K562 (cell line): Measurements from ENCODE around the gene RAD52. TPM values are rescaled to one million over a fixed set of nuclear protein-coding genes. Genes with fewer than 3 reads are reported as not detected.

Source experiments
- ATAC-seq: fragments of 200-7000 bp; cut with Tn5 transposase; 3 replicates; pipeline ENCODE4 v1.9.1; 2020; ENCODE audit warnings: moderate library complexity
- BruUV-seq: library from RNA; stranded (reverse); fragments of 400-500 nt; replicated peaks from 2 replicates; lab custom pipeline; 2021; lab: Mats Ljungman, UMichigan
- CTCF ChIA-PET: fragments of 300-600 bp; formaldehyde crosslinking; extraction: SDS; loops from one replicate; lab custom pipeline; 2021; ENCODE audit warnings: low intra/inter-chr PET ratio; lab: Yijun Ruan, JAX
- POLR2A ChIA-PET: fragments of 300-600, 350-650 bp; sonication (Branson Sonifier 250); formaldehyde crosslinking; extraction: SDS; loops from one replicate; lab custom pipeline; 2021; ENCODE audit warnings: antibody characterized with exemption, inconsistent platforms; lab: Yijun Ruan, JAX
- DNase-seq, 4 experiments: peaks; one replicate each; pipeline versions ENCODE4 v3.0.0 to v3.0.0-alpha.2; 2011 to 2018; ENCODE audit warnings: low spot score in 3 of 4, mixed read lengths in 3 of 4; ENCODE audit errors: extremely low read depth in 1 of 4
- FAIRE-seq: peaks from 2 replicates; lab custom pipeline; 2011; peaks lifted over from hg19 to GRCh38; lab: Jason Lieb, UNC
- H2AFZ ChIP-seq: 2 replicates; pipeline ENCODE4 v1.6.0; 2011; ENCODE audit warnings: low read depth, low read length, control low read depth, inconsistent platforms
- H3K27ac ChIP-seq: fragments of 200-600 bp; 3 replicates; pipeline ENCODE4 v1.8.0; 2011; ENCODE audit warnings: low read depth, mild to moderate bottlenecking, control low read depth, inconsistent platforms, low read length, moderate library complexity, mixed read lengths; ENCODE audit errors: extremely low read depth
- H3K27me3 ChIP-seq, 2 experiments: fragments of 300-600 bp in 1 of 2; 2 replicates in 1 of 2; 3 replicates in 1 of 2; pipeline versions ENCODE4 v1.6.0 to v1.8.0; 2011; ENCODE audit warnings: inconsistent platforms in 2 of 2, low read length in 2 of 2, mild to moderate bottlenecking in 1 of 2, mixed read lengths in 1 of 2, moderate library complexity in 1 of 2; ENCODE audit not compliant: control insufficient read depth in 2 of 2, insufficient read depth in 2 of 2
- H3K36me3 ChIP-seq: fragments of 300-600 bp; 3 replicates; pipeline ENCODE4 v1.8.0; 2011; ENCODE audit warnings: mild to moderate bottlenecking, low read length, inconsistent platforms; ENCODE audit not compliant: control insufficient read depth, insufficient read depth
- H3K4me1 ChIP-seq, 2 experiments: fragments of 200-600 bp in 1 of 2; replicated peaks in 1 of 2; 2 replicates in 1 of 2; 3 replicates in 1 of 2; pipeline versions ENCODE4 v1.5.1 to v1.8.0; 2011; ENCODE audit warnings: inconsistent platforms in 2 of 2, low read length in 2 of 2, mild to moderate bottlenecking in 1 of 2, mixed read lengths in 1 of 2, moderate library complexity in 1 of 2; ENCODE audit not compliant: control insufficient read depth in 2 of 2, insufficient read depth in 2 of 2
- H3K4me2 ChIP-seq: 2 replicates; pipeline ENCODE4 v1.6.1; 2011; ENCODE audit warnings: low read length, control low read depth, inconsistent platforms, mixed read lengths; ENCODE audit not compliant: insufficient read depth
- H3K4me3 ChIP-seq: fragments of 200-600 bp; sonication (generic), shearing (Covaris generic); 2 replicates; pipeline ENCODE4 v1.5.1; 2016; ENCODE audit warnings: control low read depth, inconsistent platforms
- H3K79me2 ChIP-seq: fragments of 200-600 bp; 3 replicates; pipeline ENCODE4 v1.8.0; 2011; ENCODE audit warnings: low read length, inconsistent platforms; ENCODE audit not compliant: control insufficient read depth, insufficient read depth
- H3K9ac ChIP-seq, 2 experiments: 2 replicates each; pipeline versions ENCODE4 v1.6.0 to v1.6.1; 2011; ENCODE audit warnings: low read depth in 2 of 2, low read length in 2 of 2, control low read depth in 1 of 2, inconsistent platforms in 1 of 2, mild to moderate bottlenecking in 1 of 2, mixed read lengths in 1 of 2; ENCODE audit not compliant: insufficient read depth in 1 of 2
- H3K9me1 ChIP-seq: one replicate; pipeline ENCODE4 v1.6.0; 2011; ENCODE audit warnings: inconsistent platforms, mild to moderate bottlenecking, low read length, moderate library complexity; ENCODE audit not compliant: control insufficient read depth, insufficient read depth
- H3K9me3 ChIP-seq: replicated peaks from 2 replicates; pipeline ENCODE4 v1.5.1; 2011; ENCODE audit warnings: low read depth, low read length, inconsistent platforms; ENCODE audit not compliant: control insufficient read depth, insufficient read depth
- H4K20me1 ChIP-seq: replicated peaks from 2 replicates; pipeline ENCODE4 v1.6.1; 2011; ENCODE audit warnings: low read length, inconsistent platforms, mixed read lengths; ENCODE audit not compliant: control insufficient read depth, insufficient read depth
- DIDO1 ChIP-seq: fragments of 450-650 bp; IDR thresholded peaks from 2 replicates; pipeline ENCODE4 v1.6.1; 2016; ENCODE audit warnings: low read depth, missing biosample characterization, missing genetic modification characterization
- GABPB1 ChIP-seq: sonication (generic); formaldehyde crosslinking; IDR thresholded peaks from 2 replicates; pipeline ENCODE4 v1.8.0; 2022; ENCODE audit warnings: mild to moderate bottlenecking, missing genetic modification reagents
- MITF ChIP-seq: IDR thresholded peaks from 2 replicates; pipeline ENCODE4 v1.6.1; 2014; ENCODE audit warnings: antibody characterized with exemption
- MYBL2 ChIP-seq, 2 experiments: fragments of 450-650 bp in 1 of 2; sonication (generic) in 1 of 2; formaldehyde crosslinking in 1 of 2; IDR thresholded peaks; 2 replicates each; pipeline versions ENCODE4 v1.6.1 to v1.8.1; 2017 to 2022; ENCODE audit warnings: borderline replicate concordance in 1 of 2, inconsistent platforms in 1 of 2, low read depth in 1 of 2, mild to moderate bottlenecking in 1 of 2, missing genetic modification reagents in 1 of 2, moderate library complexity in 1 of 2
- SMARCC2 ChIP-seq: fragments of 450-650 bp; IDR thresholded peaks from 2 replicates; pipeline ENCODE4 v1.6.1; 2017; ENCODE audit warnings: antibody characterized with exemption, moderate library complexity, mild to moderate bottlenecking, low read depth
- TRIM24 ChIP-seq, 2 experiments: fragments of 450-650 bp; IDR thresholded peaks; 2 replicates each; pipeline ENCODE4 v1.6.1; 2016
- ZNF23 ChIP-seq: fragments of 250-450 bp; sonication (Bioruptor Pico); IDR thresholded peaks from 2 replicates; pipeline ENCODE4 v1.4.0; 2020; ENCODE audit warnings: mild to moderate bottlenecking
- WGBS: fragments of 100-300 bp; shearing (Covaris generic); methylation state at CpG from one replicate; pipeline ENCODE4 v1.1.6; 2016; ENCODE audit warnings: low coverage, mixed read lengths; ENCODE audit not compliant: insufficient coverage; ENCODE audit errors: missing lambda C conversion rate; 5-methylcytosine and 5-hydroxymethylcytosine counted together
- in situ Hi-C: fragments of 300-500 bp; cut with MboI; formaldehyde crosslinking; loops from 4 replicates; pipeline ENCODE4 v1.15.0; 2018; ENCODE audit warnings: inconsistent platforms, mixed read lengths
- intact Hi-C: fragments of 100-400 bp; cut with micrococcal nuclease; formaldehyde crosslinking; loops from 2 replicates; pipeline ENCODE4 v1.14.2; 2022
- polyA plus RNA-seq, 8 experiments: library from polyadenylated mRNA; depleted of rRNA in 4 of 8; stranded (reverse) in 5 of 8; unstranded in 3 of 8; fragments of >200 nt; fragmentation: Nextera tagmentation in 2 of 8; fragmentation: Illumina TruSeq in 1 of 8; extraction: Ambion mirVana in 2 of 8; extraction: Trizol in 1 of 8; gene quantifications; 2 replicates each; pipeline versions ENCODE4 v1.2.1 to v1.2.3, GENCODE V29; 2011 to 2014; ENCODE audit warnings: inconsistent platforms in 1 of 8, missing spikeins in 1 of 8
- total RNA-seq, 7 experiments: library from RNA; depleted of rRNA in 6 of 7; stranded (reverse); fragments of >200 nt in 6 of 7; fragmentation: Illumina TruSeq in 2 of 7; extraction: Trizol in 2 of 7; gene quantifications; 2 replicates each; pipeline versions ENCODE4 v1.2.1 to v1.2.3, GENCODE V29; 2011 to 2021; ENCODE audit warnings: low replicate concordance in 1 of 7
- TF ChIP-seq, protein P1 (sequence below): fragments of 450-650 bp; IDR thresholded peaks from 2 replicates; pipeline ENCODE4 v1.6.1; 2016; ENCODE audit warnings: mild to moderate bottlenecking, moderate library complexity

The RAD52 gene
- total and polyA plus RNA-seq, 9 of the 15 experiments (the other 6 are each of a cell fraction or from before 2014, with no cell fraction given): 1.3 to 15.9 (median 9.3) TPM

- FAIRE-seq (peak; percentile 82), DNase-seq (peak; percentile 25 to 84 (median 52)), ATAC-seq (peak; percentile 86)
- Histone ChIP-seq H3K4me1 (peaks cover 10 to 23% of the 10 kb centered on the region in 2 experiments; a peak in 4 of 5 replicates), H3K9me1 (no peaks in the 10 kb centered on the region), H3K9ac (peak overlapping the region in 1 of 2 experiments; percentile 56; a peak in 2 of 4 replicates), H3K36me3 (peaks cover 82% of the 10 kb centered on the region), H3K4me3 (no peak overlapping the region), H3K27me3 (no peaks in the 10 kb centered on the region), H3K4me2 (peak overlapping the region; percentile 57), H4K20me1 (no peaks in the 10 kb centered on the region), H3K79me2 (0 out of 3 replicates have a peak, but pooled peaks cover 5% of the 10 kb centered on the region), H3K27ac (peak overlapping the region; percentile 80), H3K9me3 (no peaks in the 10 kb centered on the region), H2AFZ (no peak overlapping the region)
- ChIA-PET POLR2A (interaction anchor here (0.6 to 1.6 kb wide), 6 partner anchors 9 to 156 kb away, joined by 3 to 7 read pairs (median 4); partner anchors contain the start of gene RAD52), CTCF (no interaction called here)
- intact Hi-C loops (loop anchor here (5.0 kb wide), 1 partner anchor 36 kb away; the partner anchor contains the start of gene RAD52), in situ Hi-C loops (no loop called here)
- WGBS: 21% methylated on average over 10 of the region's 10 CpGs
- BruUV-seq: no TSS peak
- TF ChIP-seq DIDO1 (tag): no peak
- TF ChIP-seq MITF: no peak
- no peak for TF ChIP-seq GABPB1 (CRISPR knock-in tag)
- peak; percentile 68; the same call in 1 of the 2 replicates for TF ChIP-seq SMARCC2
- TF ChIP-seq TRIM24 (IDR thresholded peaks at IDR 0.05): 0 out of 4 replicates have a peak, but pooled peaks of 1 of the 2 experiments have one; percentile 14
- TF ChIP-seq ZNF23: no peak
- peak; percentile 54; the same call in 1 of the 2 replicates for TF ChIP-seq MYBL2 (IDR thresholded peaks at IDR 0.05; ENCODE audit: low read depth)
- no peak for TF ChIP-seq MYBL2 (CRISPR knock-in tag; IDR thresholded peaks at IDR 0.05; ENCODE audit: borderline replicate concordance)
- TF ChIP-seq, protein P1, sequence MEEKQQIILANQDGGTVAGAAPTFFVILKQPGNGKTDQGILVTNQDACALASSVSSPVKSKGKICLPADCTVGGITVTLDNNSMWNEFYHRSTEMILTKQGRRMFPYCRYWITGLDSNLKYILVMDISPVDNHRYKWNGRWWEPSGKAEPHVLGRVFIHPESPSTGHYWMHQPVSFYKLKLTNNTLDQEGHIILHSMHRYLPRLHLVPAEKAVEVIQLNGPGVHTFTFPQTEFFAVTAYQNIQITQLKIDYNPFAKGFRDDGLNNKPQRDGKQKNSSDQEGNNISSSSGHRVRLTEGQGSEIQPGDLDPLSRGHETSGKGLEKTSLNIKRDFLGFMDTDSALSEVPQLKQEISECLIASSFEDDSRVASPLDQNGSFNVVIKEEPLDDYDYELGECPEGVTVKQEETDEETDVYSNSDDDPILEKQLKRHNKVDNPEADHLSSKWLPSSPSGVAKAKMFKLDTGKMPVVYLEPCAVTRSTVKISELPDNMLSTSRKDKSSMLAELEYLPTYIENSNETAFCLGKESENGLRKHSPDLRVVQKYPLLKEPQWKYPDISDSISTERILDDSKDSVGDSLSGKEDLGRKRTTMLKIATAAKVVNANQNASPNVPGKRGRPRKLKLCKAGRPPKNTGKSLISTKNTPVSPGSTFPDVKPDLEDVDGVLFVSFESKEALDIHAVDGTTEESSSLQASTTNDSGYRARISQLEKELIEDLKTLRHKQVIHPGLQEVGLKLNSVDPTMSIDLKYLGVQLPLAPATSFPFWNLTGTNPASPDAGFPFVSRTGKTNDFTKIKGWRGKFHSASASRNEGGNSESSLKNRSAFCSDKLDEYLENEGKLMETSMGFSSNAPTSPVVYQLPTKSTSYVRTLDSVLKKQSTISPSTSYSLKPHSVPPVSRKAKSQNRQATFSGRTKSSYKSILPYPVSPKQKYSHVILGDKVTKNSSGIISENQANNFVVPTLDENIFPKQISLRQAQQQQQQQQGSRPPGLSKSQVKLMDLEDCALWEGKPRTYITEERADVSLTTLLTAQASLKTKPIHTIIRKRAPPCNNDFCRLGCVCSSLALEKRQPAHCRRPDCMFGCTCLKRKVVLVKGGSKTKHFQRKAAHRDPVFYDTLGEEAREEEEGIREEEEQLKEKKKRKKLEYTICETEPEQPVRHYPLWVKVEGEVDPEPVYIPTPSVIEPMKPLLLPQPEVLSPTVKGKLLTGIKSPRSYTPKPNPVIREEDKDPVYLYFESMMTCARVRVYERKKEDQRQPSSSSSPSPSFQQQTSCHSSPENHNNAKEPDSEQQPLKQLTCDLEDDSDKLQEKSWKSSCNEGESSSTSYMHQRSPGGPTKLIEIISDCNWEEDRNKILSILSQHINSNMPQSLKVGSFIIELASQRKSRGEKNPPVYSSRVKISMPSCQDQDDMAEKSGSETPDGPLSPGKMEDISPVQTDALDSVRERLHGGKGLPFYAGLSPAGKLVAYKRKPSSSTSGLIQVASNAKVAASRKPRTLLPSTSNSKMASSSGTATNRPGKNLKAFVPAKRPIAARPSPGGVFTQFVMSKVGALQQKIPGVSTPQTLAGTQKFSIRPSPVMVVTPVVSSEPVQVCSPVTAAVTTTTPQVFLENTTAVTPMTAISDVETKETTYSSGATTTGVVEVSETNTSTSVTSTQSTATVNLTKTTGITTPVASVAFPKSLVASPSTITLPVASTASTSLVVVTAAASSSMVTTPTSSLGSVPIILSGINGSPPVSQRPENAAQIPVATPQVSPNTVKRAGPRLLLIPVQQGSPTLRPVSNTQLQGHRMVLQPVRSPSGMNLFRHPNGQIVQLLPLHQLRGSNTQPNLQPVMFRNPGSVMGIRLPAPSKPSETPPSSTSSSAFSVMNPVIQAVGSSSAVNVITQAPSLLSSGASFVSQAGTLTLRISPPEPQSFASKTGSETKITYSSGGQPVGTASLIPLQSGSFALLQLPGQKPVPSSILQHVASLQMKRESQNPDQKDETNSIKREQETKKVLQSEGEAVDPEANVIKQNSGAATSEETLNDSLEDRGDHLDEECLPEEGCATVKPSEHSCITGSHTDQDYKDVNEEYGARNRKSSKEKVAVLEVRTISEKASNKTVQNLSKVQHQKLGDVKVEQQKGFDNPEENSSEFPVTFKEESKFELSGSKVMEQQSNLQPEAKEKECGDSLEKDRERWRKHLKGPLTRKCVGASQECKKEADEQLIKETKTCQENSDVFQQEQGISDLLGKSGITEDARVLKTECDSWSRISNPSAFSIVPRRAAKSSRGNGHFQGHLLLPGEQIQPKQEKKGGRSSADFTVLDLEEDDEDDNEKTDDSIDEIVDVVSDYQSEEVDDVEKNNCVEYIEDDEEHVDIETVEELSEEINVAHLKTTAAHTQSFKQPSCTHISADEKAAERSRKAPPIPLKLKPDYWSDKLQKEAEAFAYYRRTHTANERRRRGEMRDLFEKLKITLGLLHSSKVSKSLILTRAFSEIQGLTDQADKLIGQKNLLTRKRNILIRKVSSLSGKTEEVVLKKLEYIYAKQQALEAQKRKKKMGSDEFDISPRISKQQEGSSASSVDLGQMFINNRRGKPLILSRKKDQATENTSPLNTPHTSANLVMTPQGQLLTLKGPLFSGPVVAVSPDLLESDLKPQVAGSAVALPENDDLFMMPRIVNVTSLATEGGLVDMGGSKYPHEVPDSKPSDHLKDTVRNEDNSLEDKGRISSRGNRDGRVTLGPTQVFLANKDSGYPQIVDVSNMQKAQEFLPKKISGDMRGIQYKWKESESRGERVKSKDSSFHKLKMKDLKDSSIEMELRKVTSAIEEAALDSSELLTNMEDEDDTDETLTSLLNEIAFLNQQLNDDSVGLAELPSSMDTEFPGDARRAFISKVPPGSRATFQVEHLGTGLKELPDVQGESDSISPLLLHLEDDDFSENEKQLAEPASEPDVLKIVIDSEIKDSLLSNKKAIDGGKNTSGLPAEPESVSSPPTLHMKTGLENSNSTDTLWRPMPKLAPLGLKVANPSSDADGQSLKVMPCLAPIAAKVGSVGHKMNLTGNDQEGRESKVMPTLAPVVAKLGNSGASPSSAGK: no peak
These were observed 38.2 kb downstream of the RAD52 start for GRCh38 chr12:911191-911826.
